TTC549 (cell line): Measurements from ENCODE around the gene RBPJ.
A peak's percentile ranks its signal among the peaks of the same experiment; 100 is the strongest.

Source experiments
- FAIRE-seq: peaks from 2 replicates; lab custom pipeline; 2012; peaks lifted over from hg19 to GRCh38; lab: Jason Lieb, UNC

RBPJ gene

GRCh38 chr4:26320538-26321372, at the start of gene RBPJ:
TSS of gene RBPJ (plus strand) at chr4:26321014. CDS start at chr4:26321029, 15 bp downstream.
- peak; percentile 50 for FAIRE-seq

GRCh38 chr4:26271703-26272102, 49.1 kb upstream of the RBPJ start:
- no peak for FAIRE-seq

GRCh38 chr4:26272654-26273615, 47.9 kb upstream of the RBPJ start:
- FAIRE-seq, result no peak

DNA sequence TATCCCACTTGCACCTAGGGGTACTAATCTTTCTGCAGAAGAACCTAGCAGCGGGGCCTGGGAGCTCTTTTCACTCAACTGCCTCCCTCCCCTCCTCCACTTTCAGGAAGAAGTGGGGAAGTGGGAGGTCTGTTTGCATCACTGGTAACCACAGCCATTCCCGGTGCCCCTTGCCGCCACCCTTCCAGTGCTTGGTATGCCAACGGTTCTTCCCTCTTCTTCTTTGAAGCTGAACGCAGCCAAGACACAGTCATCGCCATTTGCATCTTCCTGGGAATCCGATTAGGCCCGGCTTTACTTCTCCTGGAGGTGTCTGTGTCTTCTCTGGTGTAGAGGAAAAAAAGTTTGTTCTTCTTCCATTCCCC, 47.2 kb upstream of the RBPJ start:
- FAIRE-seq, result no peak

- FAIRE-seq, result no peak
Observed at GRCh38 chr4:26275281-26275680, 45.5 kb upstream of the RBPJ start.

DNA sequence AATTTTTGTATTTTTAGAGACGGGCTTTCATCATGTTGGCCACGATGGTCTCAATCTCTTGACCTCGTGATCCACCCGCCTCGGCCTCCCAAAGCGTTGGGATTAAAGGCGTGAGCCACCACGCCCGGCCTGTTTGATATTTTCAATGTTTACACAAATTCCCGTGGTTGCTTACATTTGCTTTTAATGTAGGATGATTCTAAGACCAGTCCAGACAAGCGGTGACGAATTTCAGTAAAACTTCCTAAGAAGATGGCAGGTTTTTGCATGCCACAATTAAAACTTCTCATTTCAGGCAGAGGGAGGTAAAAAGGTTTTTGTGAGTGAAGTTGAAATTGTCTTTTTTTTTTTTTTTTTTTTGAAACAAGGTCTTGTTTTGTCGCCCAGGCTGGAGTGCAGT, 41.4 kb upstream of the RBPJ start:
- FAIRE-seq, result no peak

DNA sequence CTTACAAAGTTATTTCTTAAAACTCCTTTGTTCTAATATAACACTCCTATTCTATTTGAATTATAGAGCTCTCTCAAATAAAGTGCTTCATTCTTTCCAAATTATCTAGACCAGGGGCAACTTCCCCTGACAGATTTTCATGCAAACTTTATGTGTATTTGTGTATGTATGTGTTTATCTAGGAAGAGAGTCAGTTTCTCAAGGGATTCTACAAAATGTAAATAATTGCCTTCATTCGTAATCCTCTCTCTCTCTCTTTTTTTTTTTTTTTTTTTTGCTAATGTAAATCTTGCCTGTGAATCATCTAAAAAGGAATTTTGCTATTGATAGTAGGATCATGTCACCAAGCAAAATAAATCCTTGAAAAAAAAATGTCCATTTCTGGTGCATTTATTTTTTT, 38.9 kb upstream of the RBPJ start:
- no peak for FAIRE-seq

GRCh38 chr4:26284536-26284935, 36.3 kb upstream of the RBPJ start:
- no peak for FAIRE-seq

DNA sequence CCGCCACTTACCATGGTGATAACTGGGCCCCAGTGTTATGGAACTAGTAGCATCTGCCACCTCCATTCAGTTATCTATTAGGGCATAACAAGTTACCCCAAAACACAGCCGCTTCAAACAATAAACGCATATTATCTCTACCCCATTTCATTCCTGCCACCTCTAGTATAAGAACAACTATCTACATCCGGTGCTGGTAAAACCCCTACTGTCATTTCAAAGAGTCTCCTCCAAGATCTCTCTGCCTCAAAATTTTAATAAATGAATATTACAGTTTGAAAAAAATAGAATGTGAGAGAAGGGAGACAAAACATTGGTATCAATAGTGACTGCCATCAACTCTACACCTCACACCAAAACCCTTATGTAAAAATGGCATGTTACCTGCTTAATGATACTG, 35.5 kb upstream of the RBPJ start:
- no peak for FAIRE-seq

DNA sequence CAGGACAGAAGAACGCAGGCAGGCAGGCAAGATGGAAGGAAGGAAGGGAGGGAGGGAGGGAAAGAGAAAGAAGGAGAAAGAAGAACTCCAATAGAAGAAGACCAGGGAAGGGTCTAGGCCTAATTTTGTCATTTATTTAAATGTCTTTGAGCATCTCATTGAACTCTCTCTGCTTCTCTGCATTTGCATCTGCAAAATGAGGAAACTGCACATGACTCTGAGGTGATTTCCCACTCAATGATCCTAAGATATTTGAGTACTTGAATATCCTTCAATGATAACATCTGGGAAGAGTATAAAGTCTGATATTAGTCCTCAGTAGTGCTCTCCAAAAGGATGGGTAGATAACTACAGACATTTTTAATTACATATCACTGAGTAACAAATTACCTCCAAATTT, 33.1 kb upstream of the RBPJ start:
- no peak for FAIRE-seq

DNA sequence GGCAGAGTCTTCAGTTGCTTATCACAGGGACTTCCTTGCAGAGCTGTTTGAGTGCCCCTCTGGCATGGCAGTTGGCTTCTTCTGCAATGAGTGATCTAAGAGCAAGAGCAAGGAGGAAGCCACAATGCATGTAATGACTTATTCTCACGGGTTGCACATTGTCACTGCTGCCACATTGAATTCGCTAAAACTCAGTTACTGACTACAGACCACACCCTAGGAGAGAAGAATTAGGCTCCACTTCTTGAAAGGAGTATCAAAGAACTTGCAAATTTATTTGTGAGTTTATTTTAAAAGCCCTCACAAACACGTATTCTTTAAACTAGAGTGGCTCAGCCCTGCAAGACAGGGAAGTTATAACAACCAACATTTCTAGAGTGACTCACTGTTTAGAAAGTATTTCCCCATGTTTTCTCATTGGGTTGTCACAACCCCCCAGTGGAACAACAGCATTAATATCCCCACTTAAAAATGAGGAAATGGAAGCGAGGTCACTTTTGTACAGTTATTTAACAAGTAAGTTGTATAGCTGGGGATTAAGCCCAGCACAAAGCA, 32.4 kb upstream of the RBPJ start:
- FAIRE-seq, result no peak

- FAIRE-seq, result no peak
Observed at GRCh38 chr4:26289401-26289800, 31.4 kb upstream of the RBPJ start.

GRCh38 chr4:26290321-26290720, 30.5 kb upstream of the RBPJ start:
- no peak for FAIRE-seq

GRCh38 chr4:26294904-26295303, 25.9 kb upstream of the RBPJ start:
- no peak for FAIRE-seq

DNA sequence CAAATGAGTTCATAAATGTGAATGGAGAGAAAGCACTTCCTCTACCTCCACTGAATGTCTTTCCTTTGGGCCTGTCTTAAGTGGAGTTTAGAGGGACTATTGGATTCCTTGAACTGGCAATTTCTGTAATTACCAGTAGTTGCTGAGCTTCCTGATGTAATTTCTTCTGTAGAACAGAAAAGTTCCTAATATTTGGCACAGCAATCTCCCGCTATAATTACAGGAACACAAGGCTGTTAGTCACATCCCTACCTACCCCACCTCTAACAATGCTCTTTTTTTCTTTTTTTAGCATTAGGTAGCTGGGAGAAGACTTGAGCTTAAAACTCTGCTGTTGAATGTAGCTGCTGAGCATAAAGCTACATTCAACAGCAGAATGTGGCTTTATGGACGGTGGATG, 24.8 kb upstream of the RBPJ start:
- no peak for FAIRE-seq

DNA sequence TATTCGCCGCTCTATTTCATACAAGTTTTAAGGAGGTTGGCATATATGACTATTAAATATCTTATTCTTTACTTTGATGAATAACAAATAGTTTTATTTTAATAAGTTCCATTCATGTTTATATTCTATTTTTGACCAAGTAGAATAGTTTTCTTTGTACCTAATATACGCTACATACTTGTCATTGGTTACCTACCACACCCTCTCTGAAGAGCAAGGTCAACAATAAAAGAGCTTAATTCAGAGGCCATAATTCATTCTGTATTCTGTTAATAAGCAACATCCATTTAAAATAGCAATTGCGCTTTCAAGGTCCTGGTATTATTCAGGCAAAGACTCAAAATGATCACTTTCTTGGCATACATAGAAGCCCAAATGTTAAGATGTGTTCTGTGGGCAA, 24.3 kb upstream of the RBPJ start:
- no peak for FAIRE-seq

DNA sequence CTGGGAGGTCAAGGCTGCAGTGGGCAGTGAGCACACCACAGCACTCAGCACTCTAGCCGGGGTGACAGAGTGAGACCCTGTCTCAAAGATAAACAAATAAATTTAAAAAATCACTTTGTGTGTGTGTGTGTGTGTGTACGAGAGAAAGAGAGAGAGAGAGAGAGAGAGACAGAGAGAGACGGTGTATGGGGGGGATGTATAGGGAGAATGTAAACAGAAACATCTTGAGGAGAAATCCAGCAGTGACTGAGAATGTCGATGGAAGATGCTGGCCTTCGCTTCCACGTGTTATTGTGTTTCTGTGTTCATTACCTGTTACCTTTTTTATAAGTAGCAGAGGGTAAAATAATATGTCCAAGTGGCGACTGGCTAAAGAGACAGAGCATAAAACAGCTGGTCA, 23.6 kb upstream of the RBPJ start:
- no peak for FAIRE-seq

GRCh38 chr4:26298198-26298947, 22.4 kb upstream of the RBPJ start:
- FAIRE-seq, result no peak

DNA sequence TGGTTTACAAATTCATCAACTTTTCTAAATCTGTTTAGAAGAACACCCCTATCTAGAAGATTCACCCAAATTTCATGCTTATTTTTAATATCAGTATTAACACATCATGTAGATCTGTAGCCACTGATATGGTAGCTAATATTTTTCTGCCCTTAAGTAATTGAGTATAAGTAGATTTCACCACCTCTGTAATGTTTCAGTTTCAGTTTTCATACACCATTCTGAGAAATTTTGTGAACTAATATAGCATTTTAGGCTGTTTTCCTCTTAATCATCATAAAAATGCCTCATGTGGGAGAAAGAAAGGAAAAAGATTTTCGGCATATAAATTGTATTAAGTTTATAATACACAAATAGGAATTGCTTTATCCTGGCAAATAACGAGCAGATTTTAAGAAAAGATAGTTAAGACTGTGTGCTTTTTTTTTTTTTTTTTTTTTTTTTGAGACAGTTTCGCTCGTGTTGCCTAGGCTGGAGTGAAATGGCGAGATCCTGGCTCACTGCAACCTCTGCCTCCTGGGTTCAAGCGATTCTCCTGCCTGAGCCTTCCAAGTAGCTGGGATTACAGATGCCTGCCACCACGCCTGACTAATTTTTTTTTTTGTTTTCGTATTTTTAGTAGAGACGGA, 21.4 kb upstream of the RBPJ start:
- no peak for FAIRE-seq

- no peak for FAIRE-seq
Observed at GRCh38 chr4:26300314-26301307, 20.2 kb upstream of the RBPJ start.
